Cardiac muscle cell (in vitro differentiated cells and primary cell): ENCODE measurements around the gene SPPL3. TPM values are rescaled to one million over a fixed set of nuclear protein-coding genes. Genes with fewer than 3 reads are reported as not detected.

Experiments
- DNase-seq, 2 donors: peaks; one replicate each; pipeline versions ENCODE4 v3.0.0 to v3.0.0-alpha.2; 2010 to 2017; ENCODE audit warnings: low read depth in 1 of 2, low spot score in 1 of 2
- H3K27ac ChIP-seq: fragments of 200-600 bp; sonication (generic); 2 replicates; pipeline ENCODE4 v1.5.1; 2016
- H3K27me3 ChIP-seq: fragments of 200-600 bp; sonication (generic); 2 replicates; pipeline ENCODE4 v1.6.0; 2016; ENCODE audit warnings: control low read depth
- H3K36me3 ChIP-seq: fragments of 200-600 bp; sonication (generic); 2 replicates; pipeline ENCODE4 v1.5.1; 2016; ENCODE audit warnings: control low read depth
- H3K4me1 ChIP-seq: fragments of 200-600 bp; sonication (generic); 2 replicates; pipeline ENCODE4 v1.8.1; 2017; ENCODE audit warnings: low read depth, mild to moderate bottlenecking, mixed run types
- H3K4me3 ChIP-seq: fragments of 200-600 bp; sonication (generic); 2 replicates; pipeline ENCODE4 v1.5.1; 2016; ENCODE audit warnings: mild to moderate bottlenecking
- H3K9me3 ChIP-seq: fragments of 200-600 bp; sonication (generic); 2 replicates; pipeline ENCODE4 v1.5.1; 2017; ENCODE audit warnings: low read depth, mild to moderate bottlenecking, control low read depth
- CTCF ChIP-seq: IDR thresholded peaks from 2 replicates; pipeline ENCODE4 v1.5.1; 2012; ENCODE audit warnings: low read depth, mild to moderate bottlenecking, low read length
- polyA plus RNA-seq: library from polyadenylated mRNA; unstranded; fragments of >200 nt; fragmentation: Nextera tagmentation; extraction: Ambion mirVana; gene quantifications from 2 replicates; pipeline ENCODE4 v1.2.1, GENCODE V29; 2016
- total RNA-seq: library from RNA; depleted of rRNA; stranded (reverse); fragments of >200 nt; gene quantifications from 2 replicates; pipeline ENCODE4 v1.2.3, GENCODE V29; 2016

SPPL3 gene
- total and polyA plus RNA-seq, 2 experiments from 2014 or later = 26.9 to 111 TPM

DNA sequence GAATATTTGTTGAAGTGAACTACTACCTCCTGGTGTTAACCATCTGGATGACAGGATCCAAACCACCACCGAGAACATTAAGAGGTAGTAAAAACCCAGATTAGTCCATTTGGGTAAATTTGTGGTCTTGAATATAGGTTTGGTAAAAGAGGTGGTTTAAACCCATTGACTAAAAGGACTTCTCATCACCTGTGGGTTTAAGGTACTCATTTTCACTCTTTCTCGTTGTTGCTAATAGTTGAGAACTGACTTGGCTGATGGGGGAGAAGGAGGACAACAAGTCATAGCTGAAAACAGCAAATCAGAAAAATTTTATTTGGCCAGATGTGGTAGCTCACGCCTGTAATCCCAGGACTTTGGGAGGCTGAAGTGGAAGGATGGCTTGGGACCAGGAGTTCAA, 119.4 kb downstream of the SPPL3 start:
- H3K4me1 ChIP-seq = no peaks in the 10 kb centered on the region
- no peaks in the 10 kb centered on the region for H3K9me3 ChIP-seq
- H3K36me3 ChIP-seq = peaks cover 26% of the 10 kb centered on the region
- no peak overlapping the region for H3K4me3 ChIP-seq
- H3K27ac ChIP-seq = no peak overlapping the region
- no peak for TF ChIP-seq CTCF
- H3K27me3 ChIP-seq = no peaks in the 10 kb centered on the region
- no peak for DNase-seq

GRCh38 chr12:120783197-120783596, 121.0 kb downstream of the SPPL3 start:
- H3K4me3 ChIP-seq = no peak overlapping the region
- no peak for TF ChIP-seq CTCF
- H3K4me1 ChIP-seq = no peaks in the 10 kb centered on the region
- no peak overlapping the region for H3K27ac ChIP-seq
- no peaks in the 10 kb centered on the region for H3K27me3 ChIP-seq
- no peaks in the 10 kb centered on the region for H3K9me3 ChIP-seq
- DNase-seq = peak in 1 of 2 donors; percentile 25
- H3K36me3 ChIP-seq = peaks cover 24% of the 10 kb centered on the region

DNA sequence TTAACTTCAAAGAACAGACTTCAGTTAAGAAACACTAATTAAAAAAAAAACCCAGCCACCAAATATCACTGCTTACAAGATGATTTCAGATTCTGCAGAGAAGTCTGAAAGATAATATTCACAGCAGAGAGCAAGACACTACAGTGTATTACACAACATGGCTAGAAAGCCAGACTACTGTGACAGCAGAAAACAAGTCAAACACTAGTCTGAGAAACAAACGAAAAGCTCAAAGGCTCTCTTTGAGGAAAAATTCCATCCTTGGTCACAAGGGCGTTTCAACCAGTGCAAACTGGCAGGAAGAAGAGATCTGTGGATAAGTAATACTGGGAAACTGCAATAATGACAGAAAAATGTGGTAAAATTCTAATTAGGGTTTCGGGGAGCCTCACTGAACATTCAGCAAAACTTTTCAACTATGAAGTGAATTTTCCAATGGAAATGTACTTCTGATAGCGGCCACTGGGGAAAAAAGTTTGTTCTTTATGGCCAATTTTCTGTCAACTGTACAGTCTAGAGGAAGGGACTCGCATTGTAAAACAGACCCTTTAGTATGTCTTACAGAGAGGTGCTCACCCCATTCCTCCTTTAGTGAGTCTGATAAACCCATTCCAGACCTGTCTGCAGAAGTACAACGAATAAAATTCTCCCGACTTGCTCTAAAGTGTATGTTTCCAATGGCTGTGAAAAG, 128.2 kb downstream of the SPPL3 start:
- no peaks in the 10 kb centered on the region for H3K4me1 ChIP-seq
- no peak overlapping the region for H3K4me3 ChIP-seq
- TF ChIP-seq CTCF = peak; percentile 17
- no peaks in the 10 kb centered on the region for H3K27me3 ChIP-seq
- peaks cover 8% of the 10 kb centered on the region for H3K36me3 ChIP-seq
- H3K27ac ChIP-seq = no peak overlapping the region
- H3K9me3 ChIP-seq = no peaks in the 10 kb centered on the region
- DNase-seq = peak in 1 of 2 donors; percentile 57

DNA sequence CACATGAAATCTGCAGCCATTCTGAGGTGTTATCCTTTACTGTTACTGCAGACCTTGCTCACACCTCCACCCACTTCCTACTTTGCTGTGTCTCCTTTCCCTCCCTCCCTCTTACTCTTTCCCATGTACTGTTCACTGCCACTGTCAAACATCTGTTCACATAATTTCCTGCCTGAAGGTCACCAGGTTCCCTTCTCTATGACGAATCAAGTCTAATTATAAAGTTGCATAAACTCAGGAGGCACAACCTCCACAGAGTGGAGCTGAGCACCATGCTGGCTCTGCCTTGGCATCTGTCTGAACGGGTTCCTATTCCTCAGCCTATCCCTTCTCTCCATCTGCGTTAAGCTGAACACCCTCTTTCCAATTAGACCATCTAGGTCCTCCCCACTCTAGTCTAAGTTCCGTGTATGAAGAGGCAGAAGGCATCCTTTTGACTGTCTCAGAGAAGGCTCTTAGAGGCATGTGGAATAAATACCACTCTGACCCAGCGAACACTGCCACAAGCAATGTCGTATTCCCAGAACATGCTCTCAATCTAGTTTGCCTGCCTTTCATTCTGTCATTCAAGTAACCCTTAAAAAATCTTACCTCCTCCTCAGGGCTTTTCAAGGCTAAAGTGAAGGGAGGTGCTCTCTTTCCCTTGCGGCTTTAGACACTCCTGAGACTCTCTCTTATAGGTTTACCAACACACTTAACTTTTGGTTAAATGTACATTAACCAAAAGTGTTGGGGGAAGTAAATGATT, 129.8 kb downstream of the SPPL3 start:
- no peak overlapping the region for H3K27ac ChIP-seq
- H3K4me3 ChIP-seq = no peak overlapping the region
- H3K4me1 ChIP-seq = peaks cover 5% of the 10 kb centered on the region
- H3K9me3 ChIP-seq = no peaks in the 10 kb centered on the region
- H3K36me3 ChIP-seq = peaks cover 5% of the 10 kb centered on the region
- no peak for TF ChIP-seq CTCF
- H3K27me3 ChIP-seq = no peaks in the 10 kb centered on the region
- no peak for DNase-seq

GRCh38 chr12:120771097-120771496, 133.1 kb downstream of the SPPL3 start:
- no peak for DNase-seq
- peaks cover 26% of the 10 kb centered on the region for H3K36me3 ChIP-seq
- no peak for TF ChIP-seq CTCF
- H3K4me1 ChIP-seq = peaks cover 13% of the 10 kb centered on the region
- H3K9me3 ChIP-seq = no peaks in the 10 kb centered on the region
- no peaks in the 10 kb centered on the region for H3K27me3 ChIP-seq
- peak overlapping the region; percentile 48 for H3K27ac ChIP-seq
- no peak overlapping the region for H3K4me3 ChIP-seq
